ENCODE data around the gene SNAPC4. TPM values are rescaled to one million over a fixed set of nuclear protein-coding genes. Genes with fewer than 3 reads are reported as not detected.

SNAPC4 gene
- total RNA-seq, 1 donor from 2014 or later, result 22.9 TPM

- no peak overlapping the region for H3K4me3 Mint-ChIP-seq (ENCODE audit: unreplicated experiment)
- H3K27me3 Mint-ChIP-seq (ENCODE audit: unreplicated experiment), result peaks cover 8% of the 10 kb centered on the region
- H3K27ac Mint-ChIP-seq (ENCODE audit: unreplicated experiment), result no peak overlapping the region
- no peaks in the 10 kb centered on the region for H3K36me3 Mint-ChIP-seq (ENCODE audit: unreplicated experiment)
- H3K4me1 Mint-ChIP-seq (ENCODE audit: low read depth, unreplicated experiment), result peaks cover 3% of the 10 kb centered on the region
- peaks cover 10% of the 10 kb centered on the region for H3K9me3 Mint-ChIP-seq (ENCODE audit: unreplicated experiment)
- DNase-seq, result no peak
- no peak for TF ChIP-seq CTCF (IDR thresholded peaks at IDR 0.05; ENCODE audit: partially characterized antibody, unreplicated experiment)
Measured at GRCh38 chr9:136359774-136360718, 39.9 kb downstream of the SNAPC4 start.

- DNase-seq, result no peak
- no peak overlapping the region for H3K4me3 Mint-ChIP-seq (ENCODE audit: unreplicated experiment)
- peaks cover 3% of the 10 kb centered on the region for H3K4me1 Mint-ChIP-seq (ENCODE audit: low read depth, unreplicated experiment)
- TF ChIP-seq CTCF (IDR thresholded peaks at IDR 0.05; ENCODE audit: partially characterized antibody, unreplicated experiment), result no peak
- no peaks in the 10 kb centered on the region for H3K36me3 Mint-ChIP-seq (ENCODE audit: unreplicated experiment)
- H3K9me3 Mint-ChIP-seq (ENCODE audit: unreplicated experiment), result peaks cover 11% of the 10 kb centered on the region
- H3K27ac Mint-ChIP-seq (ENCODE audit: unreplicated experiment), result no peak overlapping the region
- H3K27me3 Mint-ChIP-seq (ENCODE audit: unreplicated experiment), result peaks cover 9% of the 10 kb centered on the region
Measured at GRCh38 chr9:136358888-136359287, 41.1 kb downstream of the SNAPC4 start.

- H3K4me1 Mint-ChIP-seq (ENCODE audit: low read depth, unreplicated experiment), result peaks cover 3% of the 10 kb centered on the region
- DNase-seq, result no peak
- peaks cover 13% of the 10 kb centered on the region for H3K9me3 Mint-ChIP-seq (ENCODE audit: unreplicated experiment)
- no peaks in the 10 kb centered on the region for H3K36me3 Mint-ChIP-seq (ENCODE audit: unreplicated experiment)
- H3K27ac Mint-ChIP-seq (ENCODE audit: unreplicated experiment), result no peak overlapping the region
- TF ChIP-seq CTCF (IDR thresholded peaks at IDR 0.05; ENCODE audit: partially characterized antibody, unreplicated experiment), result no peak
- H3K27me3 Mint-ChIP-seq (ENCODE audit: unreplicated experiment), result peaks cover 8% of the 10 kb centered on the region
- no peak overlapping the region for H3K4me3 Mint-ChIP-seq (ENCODE audit: unreplicated experiment)
Measured at GRCh38 chr9:136358016-136358415, 42.0 kb downstream of the SNAPC4 start.

GRCh38 chr9:136357202-136357725 is 42.7 kb downstream of the SNAPC4 start:
- H3K4me1 Mint-ChIP-seq (ENCODE audit: low read depth, unreplicated experiment), result peaks cover 2% of the 10 kb centered on the region
- H3K27me3 Mint-ChIP-seq (ENCODE audit: unreplicated experiment), result peaks cover 5% of the 10 kb centered on the region
- no peak overlapping the region for H3K4me3 Mint-ChIP-seq (ENCODE audit: unreplicated experiment)
- H3K36me3 Mint-ChIP-seq (ENCODE audit: unreplicated experiment), result no peaks in the 10 kb centered on the region
- DNase-seq, result no peak
- no peak for TF ChIP-seq CTCF (IDR thresholded peaks at IDR 0.05; ENCODE audit: partially characterized antibody, unreplicated experiment)
- H3K27ac Mint-ChIP-seq (ENCODE audit: unreplicated experiment), result no peak overlapping the region
- H3K9me3 Mint-ChIP-seq (ENCODE audit: unreplicated experiment), result peaks cover 12% of the 10 kb centered on the region

Data from glutamatergic neuron (in vitro differentiated cells).